ENCODE measurements around the gene PLXDC2.

Gene PLXDC2

GRCh38 chr10:19921300-19922140 is 105.3 kb downstream of the PLXDC2 start:
- no peak overlapping the region for H3K27ac ChIP-seq (ENCODE audit: low read length)
- no peak overlapping the region for H2AFZ ChIP-seq (ENCODE audit: low read depth, low read length)
- no peaks in the 10 kb centered on the region for H3K27me3 ChIP-seq (ENCODE audit: insufficient read depth, low read length, poor library complexity)
- no peak overlapping the region for H3K4me3 ChIP-seq (ENCODE audit: low read depth in 1 of 2, low read length in 2 of 2)
- TF ChIP-seq, protein P1, sequence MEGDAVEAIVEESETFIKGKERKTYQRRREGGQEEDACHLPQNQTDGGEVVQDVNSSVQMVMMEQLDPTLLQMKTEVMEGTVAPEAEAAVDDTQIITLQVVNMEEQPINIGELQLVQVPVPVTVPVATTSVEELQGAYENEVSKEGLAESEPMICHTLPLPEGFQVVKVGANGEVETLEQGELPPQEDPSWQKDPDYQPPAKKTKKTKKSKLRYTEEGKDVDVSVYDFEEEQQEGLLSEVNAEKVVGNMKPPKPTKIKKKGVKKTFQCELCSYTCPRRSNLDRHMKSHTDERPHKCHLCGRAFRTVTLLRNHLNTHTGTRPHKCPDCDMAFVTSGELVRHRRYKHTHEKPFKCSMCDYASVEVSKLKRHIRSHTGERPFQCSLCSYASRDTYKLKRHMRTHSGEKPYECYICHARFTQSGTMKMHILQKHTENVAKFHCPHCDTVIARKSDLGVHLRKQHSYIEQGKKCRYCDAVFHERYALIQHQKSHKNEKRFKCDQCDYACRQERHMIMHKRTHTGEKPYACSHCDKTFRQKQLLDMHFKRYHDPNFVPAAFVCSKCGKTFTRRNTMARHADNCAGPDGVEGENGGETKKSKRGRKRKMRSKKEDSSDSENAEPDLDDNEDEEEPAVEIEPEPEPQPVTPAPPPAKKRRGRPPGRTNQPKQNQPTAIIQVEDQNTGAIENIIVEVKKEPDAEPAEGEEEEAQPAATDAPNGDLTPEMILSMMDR (IDR thresholded peaks at IDR 0.05; ENCODE audit: borderline replicate concordance, extremely low read depth, low read length, poor library complexity, severe bottlenecking) = no peak
- no peak for TF ChIP-seq EZH2 (IDR thresholded peaks at IDR 0.05; ENCODE audit: borderline replicate concordance, low read depth, low read length, severe bottlenecking)
- H3K4me2 ChIP-seq (ENCODE audit: insufficient read depth, low read length) = no peak overlapping the region
- H3K36me3 ChIP-seq (ENCODE audit: insufficient read depth, low read length) = no peaks in the 10 kb centered on the region
- ATAC-seq (ENCODE audit: insufficient read depth, low read depth) (no peak), DNase-seq (no peak)
- H4K20me1 ChIP-seq (ENCODE audit: insufficient read depth, low read length) = no peaks in the 10 kb centered on the region
- no peaks in the 10 kb centered on the region for H3K4me1 ChIP-seq (ENCODE audit: insufficient read depth, low read length)
- H3K79me2 ChIP-seq (ENCODE audit: insufficient read depth, low read length) = no peaks in the 10 kb centered on the region
- no peak overlapping the region for H3K9ac ChIP-seq (ENCODE audit: low read depth, low read length)
- H3K9me3 ChIP-seq (ENCODE audit: insufficient read depth, low read length, severe bottlenecking) = no peaks in the 10 kb centered on the region

GRCh38 chr10:19922236-19922963 is 106.2 kb downstream of the PLXDC2 start:
- no peak overlapping the region for H3K9ac ChIP-seq (ENCODE audit: low read depth, low read length)
- H3K4me2 ChIP-seq (ENCODE audit: insufficient read depth, low read length) = no peak overlapping the region

DNA sequence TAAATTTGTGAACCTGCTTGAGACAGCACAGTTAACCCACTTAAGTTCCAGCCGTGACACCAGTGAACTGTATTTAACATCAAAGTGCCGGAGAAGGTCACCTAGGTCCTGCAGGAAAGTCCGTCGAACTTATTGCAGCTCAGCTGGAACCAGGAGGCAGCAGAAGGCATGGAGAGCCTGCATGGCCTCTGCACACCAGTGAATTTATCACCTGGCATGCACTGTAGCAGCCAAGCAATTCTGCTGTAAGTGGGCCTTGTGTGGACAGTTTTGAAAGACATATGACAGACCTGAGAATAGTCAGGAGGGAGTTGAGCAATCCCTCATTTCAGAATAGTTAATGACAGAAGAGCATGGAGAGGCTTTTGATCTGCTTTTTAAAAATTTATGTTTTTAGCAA is 108.8 kb downstream of the PLXDC2 start:
- H4K20me1 ChIP-seq (ENCODE audit: insufficient read depth, low read length) = no peaks in the 10 kb centered on the region
- H3K9me3 ChIP-seq (ENCODE audit: insufficient read depth, low read length, severe bottlenecking) = no peaks in the 10 kb centered on the region
- ATAC-seq (ENCODE audit: insufficient read depth, low read depth) (no peak), DNase-seq (no peak)
- H3K27ac ChIP-seq (ENCODE audit: low read length) = no peak overlapping the region
- H3K4me3 ChIP-seq (ENCODE audit: low read depth in 1 of 2, low read length in 2 of 2) = no peak overlapping the region
- H3K79me2 ChIP-seq (ENCODE audit: insufficient read depth, low read length) = no peaks in the 10 kb centered on the region
- H3K27me3 ChIP-seq (ENCODE audit: insufficient read depth, low read length, poor library complexity) = no peaks in the 10 kb centered on the region
- no peak overlapping the region for H3K4me2 ChIP-seq (ENCODE audit: insufficient read depth, low read length)
- H3K9ac ChIP-seq (ENCODE audit: low read depth, low read length) = no peak overlapping the region
- no peaks in the 10 kb centered on the region for H3K36me3 ChIP-seq (ENCODE audit: insufficient read depth, low read length)
- no peak overlapping the region for H2AFZ ChIP-seq (ENCODE audit: low read depth, low read length)
- no peaks in the 10 kb centered on the region for H3K4me1 ChIP-seq (ENCODE audit: insufficient read depth, low read length)
- TF ChIP-seq, protein P1 (IDR thresholded peaks at IDR 0.05; ENCODE audit: borderline replicate concordance, extremely low read depth, low read length, poor library complexity, severe bottlenecking) = no peak
- no peak for TF ChIP-seq EZH2 (IDR thresholded peaks at IDR 0.05; ENCODE audit: borderline replicate concordance, low read depth, low read length, severe bottlenecking)

More at GRCh38 chr10:19922236-19922963, 106.2 kb downstream of the PLXDC2 start:
- Histone ChIP-seq H2AFZ (ENCODE audit: low read depth, low read length) (no peak overlapping the region), H3K9me3 (ENCODE audit: insufficient read depth, low read length, severe bottlenecking) (no peaks in the 10 kb centered on the region), H3K4me1 (ENCODE audit: insufficient read depth, low read length) (no peaks in the 10 kb centered on the region), H3K4me3 (ENCODE audit: low read depth in 1 of 2, low read length in 2 of 2) (no peak overlapping the region), H3K36me3 (ENCODE audit: insufficient read depth, low read length) (no peaks in the 10 kb centered on the region), H4K20me1 (ENCODE audit: insufficient read depth, low read length) (no peaks in the 10 kb centered on the region), H3K27me3 (ENCODE audit: insufficient read depth, low read length, poor library complexity) (no peaks in the 10 kb centered on the region), H3K27ac (ENCODE audit: low read length) (no peak overlapping the region), H3K79me2 (ENCODE audit: insufficient read depth, low read length) (no peaks in the 10 kb centered on the region)
- no peak for DNase-seq
- ATAC-seq (ENCODE audit: insufficient read depth, low read depth) = no peak
- TF ChIP-seq, protein P1 (IDR thresholded peaks at IDR 0.05; ENCODE audit: borderline replicate concordance, extremely low read depth, low read length, poor library complexity, severe bottlenecking) = no peak
- TF ChIP-seq EZH2 (IDR thresholded peaks at IDR 0.05; ENCODE audit: borderline replicate concordance, low read depth, low read length, severe bottlenecking) = no peak

Measured in DND-41 (cell line).